Parathyroid adenoma (tissue), 2 donors: ENCODE data around the gene PLCH2.

Experiments used
- H2AFZ ChIP-seq: fragments of 300-600 bp; sonication (generic); one replicate; pipeline ENCODE4 v1.7.0; 2017; ENCODE audit warnings: antibody characterized with exemption, mild to moderate bottlenecking
- H3K27ac ChIP-seq: fragments of 300-600 bp; sonication (generic); one replicate; pipeline ENCODE4 v1.7.0; 2017
- H3K27me3 ChIP-seq: fragments of 300-600 bp; sonication (generic); one replicate; pipeline ENCODE4 v1.7.0; 2017; ENCODE audit warnings: low read length; ENCODE audit not compliant: control insufficient read depth, insufficient read depth
- H3K36me3 ChIP-seq: fragments of 300-600 bp; sonication (generic); one replicate; pipeline ENCODE4 v1.7.0; 2017; ENCODE audit warnings: low read length; ENCODE audit not compliant: control insufficient read depth, insufficient read depth
- H3K4me1 ChIP-seq: fragments of 300-600 bp; sonication (generic); one replicate; pipeline ENCODE4 v1.7.0; 2017; ENCODE audit warnings: control low read depth
- H3K4me2 ChIP-seq: fragments of 300-600 bp; sonication (generic); one replicate; pipeline ENCODE4 v1.7.0; 2017; ENCODE audit warnings: low read length
- H3K4me3 ChIP-seq: fragments of 300-600 bp; sonication (generic); one replicate; pipeline ENCODE4 v1.7.0; 2017; ENCODE audit warnings: low read depth, low read length
- H3K79me2 ChIP-seq: fragments of 300-600 bp; sonication (generic); one replicate; pipeline ENCODE4 v1.7.0; 2017; ENCODE audit warnings: control low read depth
- H3K9ac ChIP-seq: fragments of 300-600 bp; sonication (generic); one replicate; pipeline ENCODE4 v1.7.0; 2017; ENCODE audit warnings: mild to moderate bottlenecking
- H3K9me3 ChIP-seq: fragments of 300-600 bp; sonication (generic); one replicate; pipeline ENCODE4 v1.7.0; 2017; ENCODE audit warnings: low read length; ENCODE audit not compliant: control insufficient read depth
- CTCF ChIP-seq: fragments of 300-600 bp; sonication (generic); IDR thresholded peaks from one replicate; pipeline ENCODE4 v1.7.0; 2017; ENCODE audit warnings: antibody characterized with exemption, mild to moderate bottlenecking
- donor health status: primary hyperparathyroidism.

Gene PLCH2

GRCh38 chr1:2447276-2448097, 28.6 kb upstream of the PLCH2 start:
- Histone ChIP-seq H3K4me1 (no peaks in the 10 kb centered on the region), H3K9me3 (no peaks in the 10 kb centered on the region), H3K4me2 (no peak overlapping the region), H3K27ac (no peak overlapping the region), H2AFZ (no peak overlapping the region), H3K79me2 (no peaks in the 10 kb centered on the region), H3K4me3 (no peak overlapping the region), H3K9ac (no peak overlapping the region), H3K27me3 (no peaks in the 10 kb centered on the region), H3K36me3 (no peaks in the 10 kb centered on the region)
- no peak for TF ChIP-seq CTCF

DNA sequence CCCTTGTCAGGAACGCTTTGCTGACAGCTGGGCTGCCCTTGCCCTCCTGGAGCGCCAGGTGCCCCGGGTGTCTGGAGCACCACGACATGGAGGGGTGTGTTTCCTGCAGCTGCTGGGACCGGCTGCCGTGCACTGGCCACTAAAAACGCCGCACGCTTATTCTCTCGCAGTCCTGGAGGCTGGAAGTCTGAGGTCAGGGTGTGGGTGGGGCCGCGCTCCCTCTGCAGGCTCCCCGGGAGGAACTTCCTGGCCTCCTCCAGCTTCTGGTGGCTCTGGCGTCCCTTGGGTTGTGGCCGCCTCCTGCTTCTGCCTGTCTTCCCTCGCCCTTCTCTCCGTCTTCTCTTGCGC, 28.0 kb upstream of the PLCH2 start:
- Histone ChIP-seq H3K79me2 (no peaks in the 10 kb centered on the region), H3K4me2 (no peak overlapping the region), H3K27ac (no peak overlapping the region), H3K4me3 (no peak overlapping the region), H3K4me1 (no peaks in the 10 kb centered on the region), H3K9me3 (no peaks in the 10 kb centered on the region), H3K27me3 (no peaks in the 10 kb centered on the region), H2AFZ (no peak overlapping the region), H3K36me3 (no peaks in the 10 kb centered on the region), H3K9ac (no peak overlapping the region)
- no peak for TF ChIP-seq CTCF

DNA sequence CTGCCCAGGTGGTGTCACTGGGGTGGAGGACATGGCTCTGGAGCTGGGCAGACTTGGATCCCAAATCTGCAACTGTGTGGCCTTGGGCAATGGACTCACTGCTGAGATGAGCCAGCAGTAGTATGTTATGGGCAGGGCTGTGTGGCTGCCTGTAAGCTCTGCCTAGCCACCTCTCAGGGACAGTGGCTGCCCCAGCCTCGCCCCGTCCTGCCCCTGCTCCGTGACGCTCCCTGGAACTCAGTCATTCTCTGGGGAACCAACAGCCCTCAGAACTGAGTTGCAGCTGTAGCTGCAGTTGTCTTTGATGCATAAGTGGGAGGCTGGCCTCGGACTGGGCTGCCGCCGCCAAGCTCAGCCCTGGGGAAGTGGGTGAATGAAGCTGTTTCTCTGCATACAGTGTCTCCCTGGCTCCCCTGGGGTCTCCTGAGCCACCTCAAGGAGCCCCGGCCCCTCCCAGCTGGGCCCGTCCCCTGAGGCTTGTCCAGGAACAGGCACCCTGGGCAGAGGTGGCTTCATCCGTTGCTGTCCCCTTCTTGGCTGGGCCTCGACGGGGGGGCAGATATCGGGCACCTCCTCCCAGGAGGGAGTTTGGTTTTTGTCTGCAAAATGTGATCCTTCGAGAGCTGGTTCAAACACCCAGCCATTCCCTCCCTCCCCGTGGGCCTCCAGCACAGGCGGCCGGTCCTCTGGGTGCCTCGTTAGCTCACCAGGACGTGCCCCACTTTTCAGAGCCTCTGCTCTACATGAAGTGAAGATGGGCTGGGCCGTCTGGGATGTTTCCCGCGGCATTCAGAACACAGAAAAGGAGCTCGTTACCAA, 26.2 kb upstream of the PLCH2 start:
- TF ChIP-seq CTCF, result no peak
- Histone ChIP-seq H3K9me3 (no peaks in the 10 kb centered on the region), H3K4me2 (no peak overlapping the region), H3K4me1 (no peaks in the 10 kb centered on the region), H3K27me3 (no peaks in the 10 kb centered on the region), H3K36me3 (no peaks in the 10 kb centered on the region), H2AFZ (no peak overlapping the region), H3K4me3 (no peak overlapping the region), H3K79me2 (no peaks in the 10 kb centered on the region), H3K9ac (no peak overlapping the region), H3K27ac (no peak overlapping the region)

- no peaks in the 10 kb centered on the region for H3K79me2 ChIP-seq
- H3K27ac ChIP-seq, result no peak overlapping the region
- H2AFZ ChIP-seq, result no peak overlapping the region
- TF ChIP-seq CTCF, result no peak
- H3K4me1 ChIP-seq, result no peaks in the 10 kb centered on the region
- H3K4me3 ChIP-seq, result no peak overlapping the region
- no peak overlapping the region for H3K9ac ChIP-seq
- H3K27me3 ChIP-seq, result no peaks in the 10 kb centered on the region
- no peaks in the 10 kb centered on the region for H3K36me3 ChIP-seq
- no peaks in the 10 kb centered on the region for H3K9me3 ChIP-seq
- H3K4me2 ChIP-seq, result no peak overlapping the region
Observed at GRCh38 chr1:2451741-2452140, 24.3 kb upstream of the PLCH2 start.
